ENCODE measurements around the gene TMEFF1.
"Not testable (repeated sequence)": the region's sequence is repeated elsewhere in the genome, so short reads cannot be mapped to it uniquely, and the experiment has no call there.

Gene TMEFF1

DNA sequence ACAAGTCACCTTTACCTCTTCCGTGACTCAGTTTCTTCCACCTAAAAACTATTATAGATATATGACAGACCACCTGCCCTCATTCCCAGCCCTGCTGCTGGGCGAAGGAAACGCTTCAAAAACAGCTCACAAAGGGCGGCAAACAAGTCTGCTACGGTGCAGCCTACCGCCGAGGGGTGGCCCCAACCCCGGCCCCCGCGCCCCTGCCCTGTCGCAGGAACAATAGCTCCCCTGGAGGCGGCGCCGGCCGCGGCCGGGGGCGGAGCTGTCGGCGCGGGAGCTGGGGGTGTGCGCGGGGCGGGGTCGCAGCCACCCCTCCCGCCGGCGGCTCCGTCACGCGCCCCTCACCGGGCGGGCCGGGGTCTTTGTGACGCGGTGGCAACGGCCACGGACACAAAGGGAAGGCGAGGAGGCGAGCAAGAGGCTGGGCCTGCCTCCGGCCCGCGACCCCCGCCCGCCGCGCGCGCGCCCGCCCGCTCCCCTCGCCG, at the start of gene TMEFF1:
Gene TMEFF1 (plus strand): TSS at position 362 of the 488 bp plus-strand sequence. CDS start 396 bp downstream, outside the sequence.
- no peak for FAIRE-seq

- no peak for FAIRE-seq
These were observed 47.2 kb upstream of the TMEFF1 start for GRCh38 chr9:100425758-100426157.

GRCh38 chr9:100426189-100426529, 46.8 kb upstream of the TMEFF1 start:
- no peak for FAIRE-seq

DNA sequence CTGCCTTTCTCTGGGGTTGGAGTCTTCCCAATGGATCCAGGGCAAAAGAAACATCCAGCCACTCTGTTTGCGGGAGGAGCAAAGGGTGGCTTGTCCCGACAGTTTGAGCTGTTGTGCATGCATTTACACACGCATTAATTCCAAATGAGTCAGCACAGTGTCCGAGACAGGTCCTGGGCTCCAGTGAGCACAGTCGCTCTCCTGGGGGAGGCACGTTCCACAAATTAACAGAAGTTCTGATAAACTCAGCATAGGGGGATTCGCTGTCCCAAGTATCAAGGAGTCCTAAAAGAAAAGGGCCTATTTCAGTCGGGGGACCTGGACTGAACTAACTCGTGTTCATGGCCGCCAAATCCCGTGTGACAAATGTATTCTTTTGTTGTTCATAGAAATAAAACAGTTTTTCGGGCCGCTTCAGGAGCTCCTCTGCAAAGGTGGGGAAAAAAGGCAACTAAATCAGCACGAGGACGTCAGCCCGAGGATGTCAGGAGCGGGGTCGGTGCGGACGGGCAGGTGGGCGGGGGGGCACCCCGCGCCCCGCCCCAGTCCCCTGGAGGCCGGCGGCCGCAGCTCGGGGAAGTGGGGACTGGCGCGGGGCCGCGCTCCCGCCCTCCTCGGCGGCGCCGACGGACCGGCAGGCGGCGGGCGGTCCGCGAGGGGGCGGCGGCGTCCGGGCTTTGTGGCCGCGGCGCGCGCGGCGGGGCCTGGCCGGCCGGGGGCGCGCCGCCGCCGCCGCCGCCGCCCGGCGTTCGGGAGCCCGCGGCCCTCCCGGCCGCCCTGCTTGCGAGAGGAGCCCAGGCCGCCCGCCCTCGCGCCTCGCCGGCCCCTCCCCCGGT, 46.2 kb upstream of the TMEFF1 start, which contains the start of gene MSANTD3:
Gene MSANTD3 (plus strand): TSS at position 614 of the 836 bp plus-strand sequence. CDS start 14,796 bp downstream, outside the sequence.
- FAIRE-seq = no peak

DNA sequence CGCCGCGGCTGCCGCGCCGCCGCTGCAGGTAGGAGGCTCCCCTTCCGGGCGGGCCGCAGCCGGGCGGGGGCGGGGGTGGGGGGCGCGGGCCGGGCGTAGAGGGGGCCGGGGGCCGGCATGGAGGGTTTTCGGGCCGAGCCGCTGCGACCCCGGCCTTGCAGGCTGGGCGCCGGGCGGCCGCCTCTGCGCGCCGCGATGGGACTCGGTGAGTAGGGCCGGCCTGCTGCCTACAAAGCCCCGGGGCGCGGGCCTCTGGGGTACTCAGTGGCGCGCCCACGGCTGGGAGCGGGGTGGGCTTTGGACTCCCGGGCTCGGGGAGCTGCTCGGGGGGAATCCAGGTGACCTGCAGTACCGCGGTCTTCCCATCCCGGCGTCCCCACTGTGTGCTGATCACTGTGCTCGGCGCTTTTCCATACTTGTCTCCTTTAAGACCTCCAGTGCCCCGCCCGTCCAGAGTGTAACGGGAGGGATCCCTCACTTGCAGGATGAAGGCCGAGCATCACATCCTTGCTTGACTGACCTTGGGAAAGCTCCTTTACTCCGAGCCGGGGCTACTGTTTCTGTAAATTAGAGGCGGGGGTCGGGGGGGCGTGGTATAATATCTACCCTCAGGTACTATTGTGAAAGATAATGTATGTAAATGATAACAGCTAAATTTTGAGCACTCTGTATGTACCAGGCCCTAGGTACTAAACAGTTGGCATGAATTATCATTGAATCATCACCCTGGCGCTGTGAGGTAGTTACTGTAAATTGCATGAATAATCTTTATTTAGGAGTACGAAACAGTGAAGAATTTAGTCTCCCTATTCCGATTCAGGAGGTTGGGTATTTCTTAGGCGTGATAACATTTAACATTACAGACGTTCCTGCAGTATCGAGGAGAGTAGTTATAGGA, 45.3 kb upstream of the TMEFF1 start:
- FAIRE-seq = no peak

- FAIRE-seq = no peak
These were observed 43.9 kb upstream of the TMEFF1 start for GRCh38 chr9:100428871-100429654.

DNA sequence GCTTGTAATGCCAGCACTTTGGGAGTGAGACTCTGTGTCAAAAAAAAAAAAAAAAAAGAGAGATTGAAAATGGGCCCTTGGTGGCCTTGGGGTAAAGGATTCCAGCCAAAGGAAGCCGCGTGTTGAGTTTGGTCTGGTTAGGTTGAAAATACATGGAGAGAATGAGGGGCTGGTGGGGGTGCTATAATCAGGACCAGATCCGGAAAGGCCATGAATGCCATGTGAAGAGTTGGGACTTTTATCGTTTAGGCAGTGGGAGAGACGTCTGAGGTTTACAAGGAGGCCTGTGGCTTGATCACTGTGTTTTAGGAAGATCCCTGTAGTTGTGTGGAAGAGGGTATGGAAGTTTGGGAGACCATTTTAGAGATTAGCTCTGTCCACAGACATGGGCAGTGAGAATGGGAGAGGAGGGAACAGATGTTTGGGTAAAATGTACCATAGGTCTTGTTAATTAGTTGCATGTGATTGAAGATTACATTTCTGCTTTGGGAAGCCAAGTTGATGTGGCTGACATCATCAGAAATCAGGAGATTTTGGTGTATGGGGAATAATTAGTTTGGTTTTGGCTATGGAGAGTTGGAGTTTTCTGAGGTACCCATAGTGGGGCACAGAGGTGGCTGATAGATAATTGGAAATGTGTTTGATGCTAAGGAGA, 42.5 kb upstream of the TMEFF1 start:
- FAIRE-seq = no peak

GRCh38 chr9:100431886-100432285, 41.1 kb upstream of the TMEFF1 start:
- no peak for FAIRE-seq

- FAIRE-seq = no peak
These were observed 40.2 kb upstream of the TMEFF1 start for GRCh38 chr9:100432736-100433135.

DNA sequence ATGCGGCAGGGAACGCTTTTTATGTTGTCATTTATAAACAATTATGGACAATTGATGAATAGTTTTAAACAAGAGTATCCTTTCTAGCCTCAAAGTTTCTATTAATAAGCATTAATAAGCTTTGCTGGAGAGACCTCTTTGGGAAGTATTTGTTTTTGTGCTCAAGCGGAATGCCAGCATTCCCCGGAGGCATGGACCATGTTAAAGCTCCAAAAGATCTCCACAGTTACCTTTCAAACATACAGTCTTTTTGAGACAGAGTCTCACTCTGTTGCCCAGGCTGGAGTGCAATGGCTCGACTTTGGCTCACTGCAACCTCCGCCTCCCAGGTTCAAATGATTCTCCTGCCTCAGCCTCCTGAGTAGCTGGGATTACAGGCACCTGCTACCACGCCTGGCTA, 36.4 kb upstream of the TMEFF1 start:
- no peak for FAIRE-seq

DNA sequence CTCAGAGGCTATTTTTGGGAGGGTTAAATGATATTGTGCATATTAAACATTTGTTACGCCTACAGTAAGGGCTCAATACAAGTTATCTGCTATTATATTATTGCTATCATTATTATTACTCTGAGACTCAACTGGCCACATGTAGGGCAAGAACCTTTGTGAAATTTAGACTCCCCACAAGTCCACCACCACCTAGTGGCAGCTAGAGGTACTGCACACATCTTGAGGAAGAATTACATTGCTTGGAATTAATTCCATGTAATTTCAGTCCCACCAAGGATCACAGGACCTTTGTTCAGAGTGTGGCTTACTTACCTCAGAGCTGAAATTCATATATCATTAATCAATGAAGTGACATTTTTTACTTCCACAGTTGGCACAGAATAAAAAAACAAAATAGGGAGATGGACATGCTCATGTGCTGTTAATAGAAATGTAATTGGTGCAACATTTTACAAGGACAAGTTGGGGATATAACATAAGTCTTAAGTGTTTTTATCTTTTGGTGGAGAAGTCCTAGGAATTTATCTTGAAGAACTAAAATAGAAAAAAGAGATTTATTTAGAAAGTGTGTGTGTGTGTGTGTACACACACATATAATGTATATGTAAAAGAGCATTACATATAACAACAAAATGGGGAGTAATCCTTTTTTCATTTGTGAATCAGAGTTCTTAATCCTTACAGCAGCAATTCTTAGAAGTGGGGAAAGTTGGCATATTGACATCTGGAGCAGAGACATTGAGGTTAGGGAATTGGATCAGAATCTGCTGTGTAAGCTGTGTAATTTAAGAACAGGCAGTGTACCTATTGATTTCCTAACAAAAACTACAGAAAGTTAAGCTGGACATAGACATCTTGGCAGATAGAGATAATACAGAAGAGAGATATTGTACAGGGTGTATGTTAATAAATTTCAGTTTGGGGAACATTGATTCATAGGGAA, 34.8 kb upstream of the TMEFF1 start:
- FAIRE-seq = peak; percentile 81

DNA sequence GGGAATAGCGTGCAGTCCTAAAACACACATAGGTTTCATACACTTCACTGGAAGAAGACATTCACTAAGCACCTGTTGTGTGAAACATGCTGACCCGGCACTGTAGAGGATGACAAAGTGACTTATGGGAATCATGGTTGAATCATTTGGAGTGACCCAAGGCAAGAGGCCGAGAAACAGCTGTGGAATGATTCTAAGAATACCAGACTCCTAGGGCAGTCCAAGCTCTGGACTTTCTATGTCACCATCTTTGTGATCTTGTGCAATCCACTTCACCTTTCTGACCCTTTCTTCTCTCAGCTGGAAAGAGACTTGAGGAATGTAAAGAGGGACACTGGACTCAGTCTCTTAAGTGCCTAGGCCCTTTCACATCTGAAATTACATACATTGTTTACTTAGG, 32.9 kb upstream of the TMEFF1 start:
- FAIRE-seq = no peak

DNA sequence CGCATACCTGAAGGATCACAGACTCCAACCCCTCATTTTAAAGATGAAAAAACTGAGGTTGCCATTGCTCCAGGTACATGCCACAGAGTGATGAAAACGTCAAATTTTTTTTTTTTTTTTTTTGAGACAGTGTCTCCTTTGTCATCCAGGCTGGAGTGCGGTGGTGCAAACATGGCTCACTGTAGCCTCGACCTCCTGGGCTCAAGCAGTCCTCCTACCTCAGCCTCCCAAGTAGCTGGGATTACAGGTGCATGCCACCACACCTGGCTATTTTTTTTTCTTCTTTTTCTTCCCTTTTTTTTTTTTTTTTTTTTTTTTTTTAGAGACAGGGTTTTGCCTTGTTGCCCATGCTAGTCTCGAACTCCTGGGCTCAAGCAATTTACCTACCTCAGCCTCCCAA, 32.5 kb upstream of the TMEFF1 start:
- not testable (repeated sequence) for FAIRE-seq

DNA sequence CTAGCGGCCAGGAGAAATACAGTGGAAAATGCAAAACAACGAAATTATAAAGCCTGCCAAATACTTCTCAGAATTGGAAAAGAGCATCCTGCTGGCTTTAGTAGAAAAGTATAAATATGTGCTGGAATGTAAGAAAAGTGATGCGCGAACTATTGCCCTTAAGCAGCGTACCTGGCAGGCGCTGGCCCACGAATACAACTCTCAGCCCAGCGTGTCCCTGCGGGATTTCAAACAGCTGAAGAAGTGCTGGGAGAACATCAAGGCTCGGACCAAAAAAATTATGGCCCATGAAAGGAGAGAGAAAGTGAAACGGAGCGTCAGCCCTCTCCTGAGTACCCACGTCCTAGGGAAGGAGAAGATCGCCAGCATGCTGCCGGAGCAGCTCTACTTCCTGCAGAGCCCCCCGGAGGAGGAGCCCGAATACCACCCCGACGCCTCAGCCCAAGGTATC, 31.0 kb upstream of the TMEFF1 start:
- FAIRE-seq = no peak

DNA sequence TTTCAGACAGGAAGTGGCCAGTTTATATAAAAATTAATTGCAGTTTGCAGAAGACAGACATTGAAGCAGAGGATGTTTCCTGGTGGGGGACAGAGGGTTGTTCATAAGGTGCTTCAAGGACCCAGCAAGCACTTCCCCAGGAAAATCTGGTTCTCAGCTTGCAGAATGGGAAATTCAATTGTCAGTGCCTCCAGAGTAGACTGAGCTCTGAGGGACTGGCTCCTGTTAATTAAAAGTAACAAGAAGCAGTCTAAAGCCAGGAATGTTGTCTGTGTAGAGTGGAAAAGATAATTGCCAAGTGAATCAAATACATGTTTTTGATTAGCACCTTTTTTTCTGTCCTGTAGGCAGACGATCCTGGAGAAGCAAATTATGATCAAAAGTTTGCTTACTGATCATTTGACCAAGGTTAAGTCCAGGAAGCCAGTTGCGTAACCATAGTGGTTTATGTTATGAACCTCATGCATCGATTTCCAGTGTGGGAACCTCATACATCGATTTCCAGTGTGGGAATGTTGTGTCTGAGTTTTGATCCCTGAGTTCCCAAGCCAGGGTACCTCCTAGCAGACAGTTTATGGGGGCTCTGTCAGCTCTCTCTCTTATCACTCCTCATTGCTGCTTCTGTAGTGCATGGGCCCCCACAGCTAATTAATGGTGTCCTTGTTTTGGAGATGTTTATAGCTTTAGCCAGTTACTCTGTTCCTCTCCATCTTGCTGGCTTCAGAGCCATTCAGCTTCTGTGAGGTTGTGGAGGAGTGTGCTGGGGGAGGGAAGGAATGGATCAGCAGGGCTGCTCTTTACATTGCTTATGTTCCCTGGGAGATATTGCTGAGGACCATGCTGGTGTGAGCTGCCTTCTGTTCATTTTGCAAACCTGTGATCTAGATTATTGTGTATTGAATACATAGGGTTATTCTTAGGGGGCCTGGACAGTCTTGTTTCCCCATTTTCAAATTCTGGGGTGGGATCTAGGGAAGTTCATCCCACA, 28.9 kb upstream of the TMEFF1 start:
- no peak for FAIRE-seq

DNA sequence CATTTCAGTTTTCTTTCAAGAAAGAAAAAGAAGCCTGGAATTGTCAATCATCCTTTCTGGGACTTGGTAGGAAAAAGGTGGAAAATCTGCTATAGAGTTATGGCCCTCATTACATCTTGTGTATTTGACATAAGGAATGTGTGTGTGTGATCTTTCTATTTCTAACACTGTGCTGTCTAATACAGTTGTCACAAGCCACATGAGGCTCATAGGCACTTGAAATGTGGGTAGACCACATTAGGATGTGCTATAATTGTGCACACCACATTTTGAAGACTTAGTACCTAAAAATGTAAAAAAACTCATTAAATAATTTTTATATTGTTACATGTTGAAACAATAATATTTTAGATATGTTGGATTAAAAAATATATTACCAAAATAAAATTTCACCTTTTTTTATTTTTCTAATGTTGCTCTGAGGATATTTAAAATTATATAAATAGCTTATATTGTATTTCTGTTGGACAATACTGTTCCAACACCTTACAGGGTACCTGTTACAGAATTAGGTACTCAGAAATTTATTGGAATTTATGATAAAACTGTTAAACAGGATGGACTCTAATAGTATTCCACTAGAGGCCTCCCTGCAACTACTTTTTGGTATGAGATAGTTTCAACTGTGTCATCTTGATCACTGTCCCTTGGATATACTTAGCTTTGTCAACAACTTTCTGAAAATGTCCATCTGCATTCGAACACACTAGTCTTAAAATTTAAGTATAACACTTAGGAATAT, 27.6 kb upstream of the TMEFF1 start:
- no peak for FAIRE-seq

DNA sequence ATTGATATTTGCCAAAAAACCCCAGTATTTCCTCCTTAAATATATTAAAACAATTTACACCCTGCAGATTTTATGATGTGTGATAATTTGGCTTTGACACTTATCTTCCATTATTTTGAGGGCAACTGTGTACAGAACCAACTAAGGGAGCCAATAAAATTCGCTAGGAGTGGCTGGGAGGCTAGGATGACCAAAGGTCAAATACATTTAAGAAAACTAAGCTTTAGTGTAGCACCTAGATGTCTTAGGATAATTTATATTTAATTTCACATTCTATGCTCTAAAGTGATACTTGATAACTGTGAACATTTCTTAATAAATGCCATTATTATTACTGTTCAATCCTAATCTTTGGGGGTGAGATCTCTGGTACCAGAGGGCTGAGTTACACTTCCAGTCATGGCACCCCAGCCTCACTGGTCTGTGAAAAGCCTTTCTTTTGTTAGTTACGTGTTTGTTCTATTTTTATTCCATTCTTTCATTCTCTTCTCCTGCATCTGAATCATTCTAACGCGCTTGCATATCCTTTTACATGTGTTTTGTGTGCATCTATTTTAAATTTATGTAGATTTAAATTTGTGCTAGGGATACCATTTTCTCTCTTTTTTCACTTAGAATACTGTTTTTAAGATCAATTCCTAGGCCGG, 26.9 kb upstream of the TMEFF1 start:
- no peak for FAIRE-seq

- no peak for FAIRE-seq
These were observed 25.9 kb upstream of the TMEFF1 start for GRCh38 chr9:100447041-100447440.
